Nephron (organoid): ENCODE results near the gene AP4B1.

ENCODE experiments used
- H3K27ac Mint-ChIP-seq, 3 experiments: 2 replicates each; pipeline ENCODE4 v1.8.0; 2020; ENCODE audit warnings: mixed read lengths in 3 of 3, mild to moderate bottlenecking in 2 of 3, moderate library complexity in 1 of 3
- H3K27me3 Mint-ChIP-seq: 2 replicates; pipeline ENCODE4 v1.8.0; 2021; ENCODE audit warnings: low read depth, mild to moderate bottlenecking, moderate library complexity, mixed read lengths
- H3K36me3 Mint-ChIP-seq: 2 replicates; pipeline ENCODE4 v1.8.0; 2020; ENCODE audit warnings: low read depth, mixed read lengths
- H3K4me1 Mint-ChIP-seq: 2 replicates; pipeline ENCODE4 v1.8.0; 2020; ENCODE audit warnings: mixed read lengths
- H3K4me3 Mint-ChIP-seq, 3 experiments: 2 replicates each; pipeline ENCODE4 v1.8.0; 2020; ENCODE audit warnings: mild to moderate bottlenecking in 3 of 3, mixed read lengths in 3 of 3, moderate library complexity in 2 of 3
- H3K9me3 Mint-ChIP-seq: 2 replicates; pipeline ENCODE4 v1.8.0; 2020; ENCODE audit warnings: mixed read lengths
- CTCF ChIP-seq, 3 experiments: fragments of 200-600 bp; sonication (generic); IDR thresholded peaks; one replicate each; pipeline ENCODE4 v1.5.0; 2021; ENCODE audit warnings: antibody characterized with exemption in 3 of 3; ENCODE audit not compliant: unreplicated experiment in 3 of 3

AP4B1 gene

DNA sequence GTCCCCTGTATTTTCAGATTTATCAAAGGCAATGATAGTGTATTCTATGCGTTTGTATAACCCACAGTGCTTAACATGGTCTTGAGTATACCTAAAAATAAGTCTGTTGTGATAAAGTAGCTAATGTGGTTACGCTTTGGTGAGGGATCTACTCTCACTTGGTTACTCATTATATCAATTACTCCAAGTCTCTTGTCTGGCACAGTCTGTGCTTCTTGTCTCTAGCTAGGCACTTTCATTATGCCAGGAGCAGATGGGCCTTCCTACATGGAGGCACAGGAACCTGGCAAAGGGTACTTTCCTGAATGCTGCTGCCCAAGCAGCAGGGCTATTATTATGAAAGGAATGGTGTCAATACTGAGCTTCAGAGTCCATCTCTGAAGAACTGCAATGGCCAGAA lies 28.9 kb downstream of the AP4B1 start:
- no peaks in the 10 kb centered on the region for H3K36me3 Mint-ChIP-seq
- no peak for TF ChIP-seq CTCF (IDR thresholded peaks at IDR 0.05; ENCODE audit: unreplicated experiment in 3 of 3)
- peaks cover 4% of the 10 kb centered on the region for H3K4me1 Mint-ChIP-seq
- no peaks in the 10 kb centered on the region for H3K9me3 Mint-ChIP-seq
- peaks cover 4% of the 10 kb centered on the region for H3K27me3 Mint-ChIP-seq
- H3K4me3 Mint-ChIP-seq, result no peak overlapping the region
- no peak overlapping the region for H3K27ac Mint-ChIP-seq

DNA sequence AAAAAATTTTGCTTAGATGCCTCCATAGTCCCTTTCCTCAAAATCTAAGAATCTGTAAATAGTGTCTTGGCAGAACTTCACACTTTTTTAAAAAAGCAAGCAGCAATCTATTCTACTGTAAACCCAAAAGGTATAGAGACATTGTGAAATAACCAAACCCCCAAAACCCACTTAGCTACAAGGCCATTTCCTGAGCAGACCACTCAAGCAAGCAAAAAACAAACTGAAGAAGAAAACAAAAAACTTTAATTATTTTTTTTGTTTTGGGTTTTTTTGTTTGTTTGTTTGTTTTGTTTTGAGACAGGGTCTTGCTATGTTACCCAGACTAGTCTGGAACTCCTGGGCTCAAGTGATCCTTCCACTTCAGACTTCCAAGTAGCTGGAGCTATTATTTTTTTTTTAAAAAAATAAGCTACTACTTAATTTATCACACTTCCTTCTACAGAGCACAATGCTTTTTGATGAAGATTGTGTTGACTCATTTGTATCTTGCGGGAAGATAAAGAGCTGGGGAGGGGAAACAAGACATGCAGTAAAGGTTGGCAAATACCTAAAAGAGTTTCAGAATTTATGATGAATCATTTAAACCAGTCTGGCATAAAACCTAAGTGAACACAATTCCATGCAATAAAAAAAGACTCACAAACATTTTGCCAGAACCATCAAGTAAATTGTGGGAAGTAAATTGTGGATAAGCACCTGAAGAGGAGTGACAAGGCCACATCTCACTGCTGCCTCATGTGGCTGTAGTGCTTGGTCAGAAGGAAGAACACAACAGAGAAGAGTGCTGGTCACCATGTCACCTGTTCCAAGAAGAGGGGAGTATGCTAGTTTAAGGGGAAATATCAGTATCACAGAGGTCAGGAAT lies 30.4 kb downstream of the AP4B1 start:
- TF ChIP-seq CTCF (IDR thresholded peaks at IDR 0.05; ENCODE audit: unreplicated experiment in 3 of 3), result no peak
- Mint-ChIP-seq H3K36me3 (no peaks in the 10 kb centered on the region), H3K4me1 (peaks cover under 1% of the 10 kb centered on the region), H3K9me3 (no peaks in the 10 kb centered on the region), H3K27ac (no peak overlapping the region), H3K4me3 (no peak overlapping the region), H3K27me3 (peaks cover 4% of the 10 kb centered on the region)

GRCh38 chr1:113872219-113872935 lies 32.2 kb downstream of the AP4B1 start:
- H3K27ac Mint-ChIP-seq, result no peak overlapping the region
- H3K36me3 Mint-ChIP-seq, result no peaks in the 10 kb centered on the region
- peaks cover 4% of the 10 kb centered on the region for H3K27me3 Mint-ChIP-seq
- H3K4me3 Mint-ChIP-seq, result no peak overlapping the region
- no peak for TF ChIP-seq CTCF (IDR thresholded peaks at IDR 0.05; ENCODE audit: unreplicated experiment in 3 of 3)
- no peaks in the 10 kb centered on the region for H3K9me3 Mint-ChIP-seq
- no peaks in the 10 kb centered on the region for H3K4me1 Mint-ChIP-seq

DNA sequence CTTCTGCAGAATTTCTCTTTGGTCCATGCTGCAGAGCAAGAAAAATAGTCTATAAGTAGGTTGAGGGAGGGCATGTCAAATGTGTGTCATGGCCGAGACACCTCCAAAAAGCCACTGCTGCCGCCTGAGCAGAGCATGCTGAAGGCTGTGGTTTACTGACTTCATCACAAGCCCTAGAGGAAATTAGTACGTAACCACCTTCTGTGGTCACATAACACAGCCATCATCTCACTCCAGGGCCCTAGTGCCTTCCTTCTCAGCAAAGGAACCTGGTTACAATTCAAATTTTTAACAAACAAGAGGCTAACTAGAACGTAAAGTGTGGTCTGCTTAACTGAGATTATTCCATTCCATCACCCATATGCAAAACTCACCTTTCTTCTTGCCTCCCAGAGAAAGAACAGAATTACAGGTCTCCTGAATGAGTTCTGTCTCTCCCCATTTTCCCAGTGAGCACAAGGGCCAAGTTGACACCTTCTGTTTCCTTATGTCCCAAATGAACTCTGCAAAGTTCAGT lies 32.9 kb downstream of the AP4B1 start, which contains the start of gene PTPN22:
TSS of gene PTPN22 (minus strand) at position 116 of the 517 bp plus-strand sequence.
- Mint-ChIP-seq H3K27me3 (peaks cover 4% of the 10 kb centered on the region), H3K4me3 (no peak within 1 kb of the TSS), H3K27ac (no peak within 1 kb of the TSS), H3K36me3 (no peaks in the 10 kb centered on the region), H3K9me3 (no peaks in the 10 kb centered on the region), H3K4me1 (no peaks in the 10 kb centered on the region)
- TF ChIP-seq CTCF (IDR thresholded peaks at IDR 0.05; ENCODE audit: unreplicated experiment in 3 of 3), result no peak

DNA sequence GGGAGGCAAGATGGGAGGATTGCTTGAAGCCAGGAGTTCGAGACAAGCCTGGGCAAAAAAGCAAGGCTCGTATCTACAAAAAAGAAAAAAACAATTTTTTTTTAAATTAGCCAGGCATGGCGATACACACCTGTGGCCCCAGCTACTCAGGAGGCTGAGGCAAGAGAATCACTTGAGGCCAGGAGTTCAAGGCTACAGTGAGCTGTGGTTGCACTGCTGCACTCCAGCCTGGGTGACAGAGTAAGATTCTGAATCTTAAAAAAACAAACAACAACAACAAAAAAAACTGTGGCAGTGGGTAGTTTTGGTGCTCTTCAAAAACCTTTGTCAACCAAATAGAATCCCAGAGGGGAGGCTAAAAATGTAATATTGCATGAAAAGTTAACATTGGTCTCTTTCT lies 33.8 kb downstream of the AP4B1 start:
- peaks cover 4% of the 10 kb centered on the region for H3K27me3 Mint-ChIP-seq
- no peaks in the 10 kb centered on the region for H3K9me3 Mint-ChIP-seq
- H3K4me1 Mint-ChIP-seq, result no peaks in the 10 kb centered on the region
- no peak for TF ChIP-seq CTCF (IDR thresholded peaks at IDR 0.05; ENCODE audit: unreplicated experiment in 3 of 3)
- H3K4me3 Mint-ChIP-seq, result no peak overlapping the region
- no peak overlapping the region for H3K27ac Mint-ChIP-seq
- H3K36me3 Mint-ChIP-seq, result no peaks in the 10 kb centered on the region
